ENCODE results near the gene AVPR2. TPM values are rescaled to one million over a fixed set of nuclear protein-coding genes. Genes with fewer than 3 reads are reported as not detected.

AVPR2 gene
- total and polyA plus RNA-seq, 9 donors: 0.34 to 1.5 (median 0.55) TPM; not detected in 3

- TF ChIP-seq EP300 (IDR thresholded peaks at IDR 0.05): no peak
- no peak for TF ChIP-seq CTCF (IDR thresholded peaks at IDR 0.05)
- no peak for TF ChIP-seq POLR2A (IDR thresholded peaks at IDR 0.05)
- no peak for DNase-seq
- no peaks in the 10 kb centered on the region for H3K27me3 ChIP-seq
- 72 to 80% (median 75%) methylated on average over 9 to 11 of the region's 11 CpGs for WGBS, 3 donors
- H3K36me3 ChIP-seq: no peaks in the 10 kb centered on the region
- no peaks in the 10 kb centered on the region for H3K9me3 ChIP-seq
- H3K4me3 ChIP-seq: no peak overlapping the region
- intact Hi-C loops (cut with DNase I): no loop called here
- no peak overlapping the region for H3K27ac ChIP-seq
- H3K4me1 ChIP-seq (ENCODE audit: insufficient read depth): no peaks in the 10 kb centered on the region
Observed at GRCh38 chrX:153870288-153870690, 34.2 kb upstream of the AVPR2 start.

GRCh38 chrX:153870791-153871360, 33.6 kb upstream of the AVPR2 start:
- intact Hi-C loops (cut with DNase I): no loop called here
- no peak for DNase-seq

DNA sequence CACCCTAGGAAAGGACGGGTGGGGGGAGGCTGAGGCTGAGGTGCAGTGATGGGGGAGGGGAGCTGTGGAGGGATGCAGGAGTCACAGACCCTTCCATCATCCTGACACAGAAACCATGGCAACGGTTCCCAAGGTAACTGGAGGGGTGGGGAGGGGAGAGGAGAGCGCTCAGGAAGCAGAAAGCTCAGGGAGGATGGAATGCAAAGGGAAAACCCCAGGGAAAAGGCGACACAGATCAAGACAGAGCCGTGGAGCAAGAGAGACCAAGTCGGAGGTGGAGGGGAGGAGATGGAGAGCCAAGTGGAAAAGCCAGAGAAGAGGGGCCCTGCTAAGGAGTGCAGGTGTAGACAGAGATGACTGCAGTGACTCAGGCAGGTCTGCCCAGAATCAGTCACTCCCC, 33.0 kb upstream of the AVPR2 start:
- no peaks in the 10 kb centered on the region for H3K36me3 ChIP-seq
- H3K4me1 ChIP-seq (ENCODE audit: insufficient read depth): no peaks in the 10 kb centered on the region
- H3K9me3 ChIP-seq: no peaks in the 10 kb centered on the region
- H3K4me3 ChIP-seq: no peak overlapping the region
- H3K27me3 ChIP-seq: no peaks in the 10 kb centered on the region
- 32 to 37% (median 35%) methylated on average over 6 of the region's 6 CpGs for WGBS, 3 donors
- DNase-seq: no peak
- H3K27ac ChIP-seq: no peak overlapping the region
- intact Hi-C loops (cut with DNase I): no loop called here
- TF ChIP-seq POLR2A (IDR thresholded peaks at IDR 0.05) (no peak), CTCF (IDR thresholded peaks at IDR 0.05) (no peak), EP300 (IDR thresholded peaks at IDR 0.05) (no peak)

More at GRCh38 chrX:153870791-153871360, 33.6 kb upstream of the AVPR2 start:
- Histone ChIP-seq H3K9me3 (no peaks in the 10 kb centered on the region), H3K4me3 (no peak overlapping the region), H3K27ac (no peak overlapping the region), H3K4me1 (ENCODE audit: insufficient read depth) (no peaks in the 10 kb centered on the region), H3K36me3 (no peaks in the 10 kb centered on the region), H3K27me3 (no peaks in the 10 kb centered on the region)
- 51 to 68% (median 56%) methylated on average over 21 of the region's 21 CpGs for WGBS, 3 donors
- TF ChIP-seq POLR2A (IDR thresholded peaks at IDR 0.05): no peak
- TF ChIP-seq EP300 (IDR thresholded peaks at IDR 0.05): no peak
- TF ChIP-seq CTCF (IDR thresholded peaks at IDR 0.05): no peak

- intact Hi-C loops (cut with DNase I): no loop called here
- H3K4me3 ChIP-seq: no peak overlapping the region
- no peak overlapping the region for H3K27ac ChIP-seq
- no peaks in the 10 kb centered on the region for H3K36me3 ChIP-seq
- DNase-seq: no peak
- H3K9me3 ChIP-seq: no peaks in the 10 kb centered on the region
- 73 to 79% (median 76%) methylated on average over 29 of the region's 29 CpGs for WGBS, 3 donors
- no peaks in the 10 kb centered on the region for H3K27me3 ChIP-seq
- H3K4me1 ChIP-seq (ENCODE audit: insufficient read depth): no peaks in the 10 kb centered on the region
- TF ChIP-seq EP300 (IDR thresholded peaks at IDR 0.05) (no peak), CTCF (IDR thresholded peaks at IDR 0.05) (no peak), POLR2A (IDR thresholded peaks at IDR 0.05) (no peak)
Observed at GRCh38 chrX:153871946-153872878, 32.3 kb upstream of the AVPR2 start.

Measured in ovary (tissue), 9 donors.